Astrocyte (in vitro differentiated cells and primary cell): ENCODE data around the gene CRB2. TPM values are rescaled to one million over a fixed set of nuclear protein-coding genes. Genes with fewer than 3 reads are reported as not detected.

ENCODE experiments used
- DNase-seq: peaks from one replicate; pipeline ENCODE4 v3.0.0-alpha.2; 2010; ENCODE audit warnings: low read depth
- FAIRE-seq: peaks from 2 replicates; lab custom pipeline; 2011; peaks lifted over from hg19 to GRCh38; lab: Jason Lieb, UNC
- H2AFZ ChIP-seq: 2 replicates; pipeline ENCODE4 v1.6.0; 2012; ENCODE audit warnings: low read depth, low read length, inconsistent platforms
- H3K27ac ChIP-seq: 2 replicates; pipeline ENCODE4 v1.5.1; 2011; ENCODE audit warnings: low read depth, low read length, inconsistent platforms
- H3K27me3 ChIP-seq: 2 replicates; pipeline ENCODE4 v1.6.0; 2011; ENCODE audit warnings: low read length, inconsistent platforms; ENCODE audit not compliant: insufficient read depth
- H3K36me3 ChIP-seq: 2 replicates; pipeline ENCODE4 v1.5.1; 2011; ENCODE audit warnings: low read length, inconsistent platforms; ENCODE audit not compliant: insufficient read depth
- H3K4me1 ChIP-seq: 2 replicates; pipeline ENCODE4 v1.5.1; 2011; ENCODE audit warnings: low read length, inconsistent platforms; ENCODE audit not compliant: insufficient read depth
- H3K4me2 ChIP-seq: 2 replicates; pipeline ENCODE4 v1.6.0; 2012; ENCODE audit warnings: low read length, inconsistent platforms
- H3K4me3 ChIP-seq: 2 replicates; pipeline ENCODE4 v1.5.1; 2011; ENCODE audit warnings: low read depth, mild to moderate bottlenecking, low read length, inconsistent platforms; ENCODE audit not compliant: insufficient read depth
- H3K79me2 ChIP-seq: 2 replicates; pipeline ENCODE4 v1.6.0; 2012; ENCODE audit warnings: mild to moderate bottlenecking, low read length, inconsistent platforms; ENCODE audit not compliant: insufficient read depth
- H3K9ac ChIP-seq: 2 replicates; pipeline ENCODE4 v1.6.0; 2012; ENCODE audit warnings: mild to moderate bottlenecking, low read length, inconsistent platforms
- H3K9me3 ChIP-seq: 2 replicates; pipeline ENCODE4 v1.5.1; 2012; ENCODE audit warnings: low read depth, mild to moderate bottlenecking, low read length, inconsistent platforms; ENCODE audit not compliant: insufficient read depth
- H4K20me1 ChIP-seq: 2 replicates; pipeline ENCODE4 v1.6.0; 2012; ENCODE audit warnings: low read length, inconsistent platforms; ENCODE audit not compliant: insufficient read depth
- H3K27ac Mint-ChIP-seq: one replicate; pipeline ENCODE4 v1.8.0; 2021; ENCODE audit warnings: mild to moderate bottlenecking, mixed read lengths; ENCODE audit not compliant: unreplicated experiment
- H3K27me3 Mint-ChIP-seq: one replicate; pipeline ENCODE4 v1.8.0; 2021; ENCODE audit warnings: low read depth, mixed read lengths; ENCODE audit not compliant: unreplicated experiment
- H3K36me3 Mint-ChIP-seq: one replicate; pipeline ENCODE4 v1.8.0; 2021; ENCODE audit warnings: low read depth, mixed read lengths; ENCODE audit not compliant: unreplicated experiment
- H3K4me1 Mint-ChIP-seq: one replicate; pipeline ENCODE4 v1.8.0; 2021; ENCODE audit warnings: low read depth, mixed read lengths; ENCODE audit not compliant: unreplicated experiment
- H3K4me3 Mint-ChIP-seq: one replicate; pipeline ENCODE4 v1.8.0; 2021; ENCODE audit warnings: mild to moderate bottlenecking, moderate library complexity, mixed read lengths; ENCODE audit not compliant: unreplicated experiment
- H3K9me3 Mint-ChIP-seq: one replicate; pipeline ENCODE4 v1.8.0; 2021; ENCODE audit warnings: mild to moderate bottlenecking, mixed read lengths; ENCODE audit not compliant: unreplicated experiment
- CTCF ChIP-seq: IDR thresholded peaks from 2 replicates; pipeline ENCODE4 v1.5.1; 2011; ENCODE audit warnings: low read depth, mild to moderate bottlenecking, inconsistent platforms, low read length, moderate library complexity; ENCODE audit not compliant: insufficient read depth
- EZH2 ChIP-seq: IDR thresholded peaks from 2 replicates; pipeline ENCODE4 v1.6.1; 2012; ENCODE audit warnings: mild to moderate bottlenecking, low read length, inconsistent platforms; ENCODE audit not compliant: insufficient read depth
- total RNA-seq: library from RNA; stranded (reverse); gene quantifications from 2 replicates; pipeline ENCODE4 v1.2.1, GENCODE V29; 2021

The CRB2 gene
- total RNA-seq, 1 donor from 2014 or later, result 2.4 TPM

GRCh38 chr9:123315635-123316034 is 40.4 kb upstream of the CRB2 start:
- H3K4me1 Mint-ChIP-seq, result no peaks in the 10 kb centered on the region
- peaks cover 37% of the 10 kb centered on the region for H3K27me3 Mint-ChIP-seq
- H3K36me3 Mint-ChIP-seq, result no peaks in the 10 kb centered on the region
- no peak for DNase-seq
- no peak for FAIRE-seq
- Histone ChIP-seq H3K79me2 (no peaks in the 10 kb centered on the region), H4K20me1 (no peaks in the 10 kb centered on the region), H3K9me3 (no peaks in the 10 kb centered on the region), H3K27me3 (peaks cover 16% of the 10 kb centered on the region), H3K9ac (no peak overlapping the region), H3K27ac (no peak overlapping the region), H2AFZ (no peak overlapping the region), H3K36me3 (no peaks in the 10 kb centered on the region), H3K4me3 (no peak overlapping the region), H3K4me1 (no peaks in the 10 kb centered on the region), H3K4me2 (no peak overlapping the region)
- no peak overlapping the region for H3K27ac Mint-ChIP-seq
- H3K9me3 Mint-ChIP-seq, result no peaks in the 10 kb centered on the region
- TF ChIP-seq CTCF (no peak), EZH2 (no peak)
- no peak overlapping the region for H3K4me3 Mint-ChIP-seq

GRCh38 chr9:123316053-123316718 is 39.8 kb upstream of the CRB2 start:
- Mint-ChIP-seq H3K9me3 (no peaks in the 10 kb centered on the region), H3K36me3 (no peaks in the 10 kb centered on the region), H3K27me3 (peaks cover 40% of the 10 kb centered on the region), H3K4me3 (no peak overlapping the region), H3K27ac (no peak overlapping the region), H3K4me1 (no peaks in the 10 kb centered on the region)
- Histone ChIP-seq H3K9me3 (no peaks in the 10 kb centered on the region), H3K79me2 (no peaks in the 10 kb centered on the region), H3K4me2 (no peak overlapping the region), H3K27me3 (peaks cover 14% of the 10 kb centered on the region), H3K27ac (no peak overlapping the region), H3K4me1 (no peaks in the 10 kb centered on the region), H4K20me1 (no peaks in the 10 kb centered on the region), H3K4me3 (no peak overlapping the region), H3K9ac (no peak overlapping the region), H3K36me3 (no peaks in the 10 kb centered on the region), H2AFZ (no peak overlapping the region)
- no peak for TF ChIP-seq EZH2
- TF ChIP-seq CTCF, result no peak
- FAIRE-seq (no peak), DNase-seq (no peak)

- no peaks in the 10 kb centered on the region for H3K79me2 ChIP-seq
- no peak overlapping the region for H3K4me3 ChIP-seq
- H3K9ac ChIP-seq, result no peak overlapping the region
- Mint-ChIP-seq H3K27me3 (peaks cover 35% of the 10 kb centered on the region), H3K27ac (no peak overlapping the region), H3K4me1 (peaks cover 5% of the 10 kb centered on the region), H3K36me3 (no peaks in the 10 kb centered on the region), H3K9me3 (peaks cover 3% of the 10 kb centered on the region), H3K4me3 (no peak overlapping the region)
- H3K4me2 ChIP-seq, result no peak overlapping the region
- no peaks in the 10 kb centered on the region for H3K36me3 ChIP-seq
- H2AFZ ChIP-seq, result no peak overlapping the region
- H3K9me3 ChIP-seq, result no peaks in the 10 kb centered on the region
- no peaks in the 10 kb centered on the region for H4K20me1 ChIP-seq
- no peaks in the 10 kb centered on the region for H3K4me1 ChIP-seq
- no peak overlapping the region for H3K27ac ChIP-seq
- FAIRE-seq (no peak), DNase-seq (no peak)
- TF ChIP-seq EZH2, result no peak
- TF ChIP-seq CTCF, result no peak
- peaks cover 10% of the 10 kb centered on the region for H3K27me3 ChIP-seq
Observed at GRCh38 chr9:123318202-123318601, 37.8 kb upstream of the CRB2 start.
